Measurements from ENCODE around the gene FOXL2NB. TPM values are rescaled to one million over a fixed set of nuclear protein-coding genes. Genes with fewer than 3 reads are reported as not detected.

Gene FOXL2NB
- total and polyA plus RNA-seq, 4 donors = not detected

- peaks cover 0 to 7% (median 0%) of the 10 kb centered on the region in 5 donors for H3K4me1 ChIP-seq (ENCODE audit: control insufficient read depth in 5 of 5, insufficient read depth in 5 of 5, low read length in 5 of 5)
- no peak overlapping the region for H3K4me3 ChIP-seq
- peaks cover 12 to 29% (median 28%) of the 10 kb centered on the region in 3 donors for H3K27me3 ChIP-seq (ENCODE audit: control insufficient read depth in 3 of 3, insufficient read depth in 3 of 3, low read length in 2 of 3)
- H3K36me3 ChIP-seq (ENCODE audit: control insufficient read depth in 4 of 4, insufficient read depth in 4 of 4, low read length in 4 of 4) = no peaks in the 10 kb centered on the region
- H3K27ac ChIP-seq (ENCODE audit: low read depth in 1 of 2, low read length in 1 of 2) = no peak overlapping the region
- H3K9ac ChIP-seq (ENCODE audit: insufficient read depth in 1 of 2, low read length in 2 of 2) = no peak overlapping the region
- DNase-seq (no peak), ATAC-seq (ENCODE audit: insufficient read depth, low FRiP score) (no peak)
- TF ChIP-seq CTCF (IDR thresholded peaks at IDR 0.05; ENCODE audit: control extremely low read depth, extremely low read depth) = no peak
- peaks cover 0 to 10% (median 5%) of the 10 kb centered on the region in 4 donors for H3K9me3 ChIP-seq (ENCODE audit: control insufficient read depth in 4 of 4, insufficient read depth in 3 of 4, low read length in 3 of 4)
- 86 to 94% methylated on average over 2 of the region's 2 CpGs for WGBS, 2 donors
These were observed 17.2 kb downstream of the FOXL2NB start for GRCh38 chr3:138964264-138964663.

GRCh38 chr3:138964923-138965322, 17.9 kb downstream of the FOXL2NB start:
- no peak overlapping the region for H3K9ac ChIP-seq (ENCODE audit: insufficient read depth in 1 of 2, low read length in 2 of 2)
- H3K4me1 ChIP-seq (ENCODE audit: control insufficient read depth in 5 of 5, insufficient read depth in 5 of 5, low read length in 5 of 5) = peaks cover 0 to 7% (median 0%) of the 10 kb centered on the region in 5 donors
- ATAC-seq (ENCODE audit: insufficient read depth, low FRiP score) = no peak
- H3K27me3 ChIP-seq (ENCODE audit: control insufficient read depth in 3 of 3, insufficient read depth in 3 of 3, low read length in 2 of 3) = peaks cover 12 to 23% (median 23%) of the 10 kb centered on the region in 3 donors
- DNase-seq = no peak
- no peaks in the 10 kb centered on the region for H3K36me3 ChIP-seq (ENCODE audit: control insufficient read depth in 4 of 4, insufficient read depth in 4 of 4, low read length in 4 of 4)
- no peak for TF ChIP-seq CTCF (IDR thresholded peaks at IDR 0.05; ENCODE audit: control extremely low read depth, extremely low read depth)
- no peak overlapping the region for H3K4me3 ChIP-seq
- peaks cover 0 to 10% (median 5%) of the 10 kb centered on the region in 4 donors for H3K9me3 ChIP-seq (ENCODE audit: control insufficient read depth in 4 of 4, insufficient read depth in 3 of 4, low read length in 3 of 4)
- H3K27ac ChIP-seq (ENCODE audit: low read depth in 1 of 2, low read length in 1 of 2) = no peak overlapping the region

- Histone ChIP-seq H3K27me3 (ENCODE audit: control insufficient read depth in 3 of 3, insufficient read depth in 3 of 3, low read length in 2 of 3) (peaks cover 0 to 5% (median 0%) of the 10 kb centered on the region in 3 donors), H3K9ac (ENCODE audit: insufficient read depth in 1 of 2, low read length in 2 of 2) (no peak overlapping the region), H3K4me1 (ENCODE audit: control insufficient read depth in 5 of 5, insufficient read depth in 5 of 5, low read length in 5 of 5) (peaks cover 0 to 2% (median 0%) of the 10 kb centered on the region in 5 donors), H3K9me3 (ENCODE audit: control insufficient read depth in 4 of 4, insufficient read depth in 3 of 4, low read length in 3 of 4) (peaks cover 0 to 5% (median 0%) of the 10 kb centered on the region in 4 donors), H3K27ac (ENCODE audit: low read depth in 1 of 2, low read length in 1 of 2) (no peak overlapping the region), H3K4me3 (no peak overlapping the region), H3K36me3 (ENCODE audit: control insufficient read depth in 4 of 4, insufficient read depth in 4 of 4, low read length in 4 of 4) (no peaks in the 10 kb centered on the region)
- DNase-seq (no peak), ATAC-seq (ENCODE audit: insufficient read depth, low FRiP score) (no peak)
- WGBS, 2 donors = 66 to 69% methylated on average over 6 of the region's 6 CpGs
- no peak for TF ChIP-seq CTCF (IDR thresholded peaks at IDR 0.05; ENCODE audit: control extremely low read depth, extremely low read depth)
These were observed 24.8 kb downstream of the FOXL2NB start for GRCh38 chr3:138971766-138972320.

- WGBS, 2 donors = 79 to 92% methylated on average over 5 of the region's 5 CpGs
- peaks cover 0 to 5% (median 0%) of the 10 kb centered on the region in 3 donors for H3K27me3 ChIP-seq (ENCODE audit: control insufficient read depth in 3 of 3, insufficient read depth in 3 of 3, low read length in 2 of 3)
- peaks cover 0 to 2% (median 0%) of the 10 kb centered on the region in 5 donors for H3K4me1 ChIP-seq (ENCODE audit: control insufficient read depth in 5 of 5, insufficient read depth in 5 of 5, low read length in 5 of 5)
- H3K36me3 ChIP-seq (ENCODE audit: control insufficient read depth in 4 of 4, insufficient read depth in 4 of 4, low read length in 4 of 4) = no peaks in the 10 kb centered on the region
- no peak overlapping the region for H3K27ac ChIP-seq (ENCODE audit: low read depth in 1 of 2, low read length in 1 of 2)
- DNase-seq (no peak), ATAC-seq (ENCODE audit: insufficient read depth, low FRiP score) (no peak)
- TF ChIP-seq CTCF (IDR thresholded peaks at IDR 0.05; ENCODE audit: control extremely low read depth, extremely low read depth) = no peak
- no peak overlapping the region for H3K9ac ChIP-seq (ENCODE audit: insufficient read depth in 1 of 2, low read length in 2 of 2)
- H3K4me3 ChIP-seq = no peak overlapping the region
- peaks cover 0 to 5% (median 0%) of the 10 kb centered on the region in 4 donors for H3K9me3 ChIP-seq (ENCODE audit: control insufficient read depth in 4 of 4, insufficient read depth in 3 of 4, low read length in 3 of 4)
These were observed 25.9 kb downstream of the FOXL2NB start for GRCh38 chr3:138972941-138973340.
